HG02623 (cell line): ENCODE measurements around the gene CXCR5.

Experiments used
- ATAC-seq: cut with Tn5 transposase; IDR thresholded peaks from one replicate; pipeline ENCODE4 v1.9.1; 2021; ENCODE audit warnings: moderate library complexity; ENCODE audit not compliant: unreplicated experiment

The CXCR5 gene

DNA sequence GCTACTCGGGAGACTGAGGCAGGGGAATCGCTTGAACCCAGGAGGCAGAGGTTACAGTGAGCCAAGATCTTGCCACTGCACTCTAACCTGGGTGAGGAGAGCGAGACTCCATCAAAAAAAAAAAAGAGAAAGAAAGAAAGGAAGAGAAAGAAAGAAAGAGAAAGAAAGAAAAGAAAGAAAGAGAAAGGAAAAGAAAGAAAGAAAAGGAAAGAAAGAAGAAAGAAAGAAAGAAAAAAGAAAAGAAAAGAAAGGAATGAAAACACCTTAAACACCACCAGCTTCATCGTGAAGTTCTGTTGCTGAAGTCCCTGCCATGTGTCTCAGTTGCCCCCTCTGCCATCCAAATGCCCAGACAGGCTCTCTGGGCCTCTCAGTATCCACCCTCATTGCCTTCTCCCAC is 9.9 kb upstream of the CXCR5 start:
- no peak for ATAC-seq

DNA sequence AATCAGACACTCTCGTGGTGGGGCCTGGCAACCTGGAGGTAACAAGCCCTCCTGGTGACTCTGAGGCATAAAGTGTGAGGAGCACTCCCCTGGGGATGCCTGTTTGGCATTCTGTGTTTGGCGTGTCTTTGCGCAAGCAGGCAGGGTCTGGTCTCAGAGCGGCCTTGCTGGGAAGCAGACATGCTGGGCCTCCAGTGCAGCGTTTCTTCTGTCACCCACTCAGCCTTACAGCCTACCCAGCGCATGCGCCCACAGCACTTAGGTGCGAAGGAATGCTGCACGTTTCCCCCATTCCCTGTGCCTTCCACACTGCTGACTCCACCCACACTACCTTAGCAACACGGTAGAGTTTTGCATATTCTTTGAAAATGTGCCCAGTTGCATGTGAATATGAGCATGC is 7.4 kb upstream of the CXCR5 start:
- no peak for ATAC-seq

DNA sequence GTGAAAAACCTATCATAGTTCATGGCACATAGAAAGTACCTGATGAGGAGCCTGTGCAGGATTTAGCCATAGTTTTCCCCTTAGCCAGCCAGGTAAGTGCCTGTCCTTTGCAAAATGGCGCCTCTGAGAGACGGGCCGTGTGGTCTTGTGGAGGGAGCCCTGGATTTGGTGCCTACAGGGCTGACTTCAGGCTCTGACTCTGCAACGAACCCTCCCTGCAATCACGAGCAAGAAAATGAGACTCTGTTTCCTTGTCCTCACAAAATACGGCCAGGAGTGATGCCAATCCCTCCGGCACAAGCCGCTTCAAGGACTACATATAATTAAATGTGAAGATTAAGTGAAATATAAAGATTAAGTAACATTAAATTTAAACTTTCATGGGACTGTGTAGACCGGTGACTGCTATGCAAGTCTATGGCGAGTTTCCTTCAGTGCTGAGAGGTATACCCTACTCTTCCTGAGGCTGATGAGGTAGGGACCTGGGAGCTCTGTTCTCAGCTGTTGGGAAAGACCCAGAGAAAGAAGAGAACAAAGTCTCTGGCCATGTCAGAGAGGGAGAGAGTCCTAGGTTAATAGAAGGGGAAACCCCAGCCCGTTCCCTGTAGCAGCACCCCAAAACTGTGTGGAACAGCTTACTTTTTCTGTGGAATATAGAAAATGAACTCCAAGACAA is 6.1 kb upstream of the CXCR5 start:
- no peak for ATAC-seq

DNA sequence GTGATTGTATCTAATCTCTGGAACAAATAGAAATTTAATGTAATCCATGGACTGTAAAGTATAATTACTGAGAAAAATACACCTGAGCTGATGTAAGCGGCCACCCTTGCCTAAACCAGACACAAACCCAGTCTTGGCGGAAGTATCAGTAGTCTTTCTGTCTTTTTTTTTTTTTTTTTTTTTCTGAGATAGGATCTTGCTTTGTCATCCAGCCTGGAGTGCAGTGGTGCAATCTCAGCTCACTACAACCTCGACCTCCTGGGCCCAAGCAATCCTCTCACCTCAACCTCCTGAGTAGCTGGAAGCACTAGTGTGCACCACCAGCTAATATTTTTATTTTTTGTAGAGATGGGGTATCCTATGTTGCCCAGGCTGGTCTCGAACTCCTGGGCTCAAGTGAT is 5.5 kb upstream of the CXCR5 start:
- no peak for ATAC-seq

DNA sequence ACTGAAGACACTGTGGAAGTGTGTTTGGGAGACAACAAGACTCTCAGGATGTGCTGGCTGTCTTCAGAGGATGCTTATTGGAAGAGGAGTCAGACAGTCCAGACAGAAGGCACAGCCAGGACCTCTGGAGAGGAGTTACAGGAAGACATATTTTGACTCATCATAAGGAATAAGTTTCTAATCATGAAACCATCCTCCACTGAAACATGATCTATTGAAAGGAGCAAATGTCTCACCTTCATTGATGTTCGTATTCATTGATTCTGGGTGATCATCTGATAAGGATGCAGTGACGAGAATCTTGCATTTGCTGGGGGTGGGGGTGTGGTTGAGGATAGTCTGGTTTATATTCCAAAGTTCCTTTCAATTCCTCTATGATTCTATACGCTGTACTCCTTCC is 2.5 kb upstream of the CXCR5 start:
- ATAC-seq = no peak

DNA sequence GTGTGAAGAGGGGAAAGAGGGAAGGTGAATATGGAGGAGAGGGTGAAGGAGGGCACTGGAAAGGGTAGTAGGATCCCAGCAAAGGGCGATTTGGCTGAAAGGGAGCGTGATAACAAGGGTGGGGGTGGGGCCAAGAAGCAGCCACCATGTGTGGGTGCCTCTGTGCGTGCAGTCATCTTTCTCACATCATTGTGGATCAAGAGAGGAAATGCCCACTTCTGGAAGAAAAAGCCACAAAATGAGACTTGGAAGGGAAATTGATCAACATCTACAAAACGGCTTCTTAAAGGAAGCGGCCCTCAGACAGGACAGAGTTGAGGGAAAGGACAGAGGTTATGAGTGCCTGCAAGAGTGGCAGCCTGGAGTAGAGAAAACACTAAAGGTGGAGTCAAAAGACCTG is 1.2 kb upstream of the CXCR5 start:
- no peak for ATAC-seq

DNA sequence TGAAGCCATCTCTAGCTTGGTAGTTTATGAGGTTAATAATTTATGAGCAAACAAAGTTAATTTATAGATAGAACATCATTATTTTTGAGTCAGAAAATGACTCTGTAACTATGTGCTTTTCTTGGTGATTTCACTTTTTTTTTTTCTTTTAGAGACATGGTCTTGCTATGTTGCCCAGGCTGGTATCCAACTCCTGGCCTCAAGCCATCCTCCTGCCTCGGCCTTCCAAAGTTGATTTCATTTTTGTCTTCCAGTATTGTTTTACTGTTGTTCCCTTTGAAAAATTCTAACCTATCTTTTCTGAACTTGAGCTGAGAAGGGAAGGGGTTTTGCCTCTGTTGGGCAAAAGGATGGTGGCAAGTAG is 706 bp upstream of the CXCR5 start:
- ATAC-seq = no peak

DNA sequence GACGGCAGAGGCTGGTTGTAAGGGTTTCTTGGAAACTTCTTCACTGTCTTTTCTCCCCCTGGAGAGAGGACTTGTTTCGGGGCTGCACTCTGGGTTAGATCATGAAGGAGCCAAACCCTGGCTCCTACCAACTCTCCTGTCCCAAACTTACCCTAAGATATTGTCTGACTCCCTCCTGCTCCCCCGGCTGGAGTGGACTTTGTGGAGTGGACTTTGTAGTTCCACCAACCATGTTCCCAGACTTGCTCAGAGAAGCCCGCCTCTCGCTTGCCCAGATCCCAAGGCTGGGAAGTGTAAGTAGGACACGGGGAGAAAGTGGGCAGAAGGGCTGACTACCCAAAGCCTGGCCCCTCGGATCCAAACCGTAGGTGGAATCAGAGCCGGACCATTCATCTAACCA is 1.2 kb downstream of the CXCR5 start:
- ATAC-seq = no peak

DNA sequence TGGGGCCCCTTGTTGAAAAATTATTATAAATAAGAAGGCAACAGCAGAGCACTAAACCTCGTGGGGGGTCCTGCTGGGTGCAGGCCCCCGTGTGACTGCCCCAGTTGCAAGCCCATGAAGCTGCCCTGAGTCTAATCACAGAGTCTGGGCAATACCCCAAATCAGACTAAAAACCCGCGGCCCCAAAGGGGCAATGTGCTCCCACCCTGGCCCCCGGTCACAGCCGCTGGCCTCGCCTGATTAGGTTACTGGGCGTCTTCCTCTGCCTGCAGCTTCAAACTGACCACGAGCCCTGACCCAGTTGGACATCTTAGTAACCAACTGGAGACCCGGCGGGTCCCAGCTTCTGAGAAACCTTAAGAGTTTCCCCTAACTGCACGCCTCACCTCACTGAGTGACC is 1.6 kb downstream of the CXCR5 start:
- ATAC-seq = no peak

DNA sequence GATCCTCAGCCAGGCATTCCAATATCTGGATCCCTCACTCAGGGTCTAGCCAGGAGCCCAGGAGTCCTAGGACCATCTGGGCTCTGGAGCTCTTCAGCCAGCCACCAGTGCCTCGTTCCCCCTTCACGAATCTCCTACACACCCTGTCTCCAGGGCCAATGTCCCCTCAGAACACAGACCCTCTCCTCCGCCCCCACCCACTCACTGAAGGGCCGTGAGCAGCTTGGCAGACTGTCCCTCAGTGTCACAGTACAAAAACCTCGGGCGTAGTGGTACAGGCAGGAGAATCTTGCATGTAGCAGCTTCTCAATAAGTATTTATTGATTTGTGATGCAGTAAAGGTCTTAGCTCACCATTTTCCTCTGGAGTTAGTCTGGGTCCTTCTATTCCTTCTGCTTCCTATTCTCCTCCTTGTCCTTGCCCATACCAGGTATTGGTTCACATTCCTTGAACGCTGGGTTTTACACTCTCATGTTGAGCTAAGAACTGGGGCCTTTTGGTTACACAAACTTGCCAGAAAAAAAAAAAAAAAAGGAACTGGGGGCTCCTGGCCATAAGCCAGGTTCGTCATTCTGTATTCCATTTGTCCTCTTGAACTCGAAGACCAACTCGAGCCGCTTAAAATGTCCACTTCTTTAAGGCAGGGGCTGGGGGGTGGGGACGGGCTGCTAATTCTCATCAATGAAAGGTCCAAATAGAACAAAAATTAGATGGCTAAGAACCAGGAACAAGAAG is 2.3 kb downstream of the CXCR5 start:
- no peak for ATAC-seq

DNA sequence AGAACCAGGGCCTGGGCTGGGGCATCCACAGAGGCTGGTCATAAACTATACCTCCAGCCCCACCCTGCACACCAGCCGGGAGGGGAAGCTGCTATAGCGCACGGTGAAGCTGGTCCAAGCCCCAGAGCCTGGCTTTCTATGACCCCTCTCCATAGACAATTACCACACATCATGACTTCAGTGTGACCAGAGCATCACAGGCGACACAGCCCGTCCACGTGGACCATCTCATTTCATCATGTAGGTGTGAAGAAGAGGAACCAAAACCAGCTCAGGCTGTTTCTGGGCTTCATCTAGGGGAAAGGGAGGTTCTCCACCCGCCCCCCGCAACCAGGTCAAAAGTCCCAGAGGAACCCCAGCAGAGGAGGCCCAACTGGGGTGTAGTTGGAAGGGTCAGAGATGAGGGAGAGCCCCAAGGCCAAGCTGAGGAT is 3.0 kb downstream of the CXCR5 start:
- no peak for ATAC-seq

DNA sequence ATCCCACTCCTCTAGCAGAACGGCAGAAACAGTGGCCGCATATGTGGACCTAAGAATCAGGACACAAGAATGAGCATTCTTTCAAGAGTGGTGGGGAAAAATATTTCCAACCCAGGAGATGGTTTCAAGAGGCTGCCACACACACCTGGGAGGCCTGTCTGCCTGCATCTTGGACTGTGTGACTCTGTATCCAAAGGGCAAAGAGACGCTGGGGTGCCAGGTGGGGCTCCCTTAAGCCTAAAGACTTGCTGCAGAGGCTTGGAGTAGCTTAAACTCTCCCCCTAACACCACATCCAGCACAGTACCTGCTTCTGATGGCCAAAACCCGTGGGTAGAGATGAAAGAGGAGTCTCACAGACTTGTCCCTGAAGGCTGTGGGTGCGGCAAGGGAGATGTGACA is 3.5 kb downstream of the CXCR5 start:
- ATAC-seq = no peak

DNA sequence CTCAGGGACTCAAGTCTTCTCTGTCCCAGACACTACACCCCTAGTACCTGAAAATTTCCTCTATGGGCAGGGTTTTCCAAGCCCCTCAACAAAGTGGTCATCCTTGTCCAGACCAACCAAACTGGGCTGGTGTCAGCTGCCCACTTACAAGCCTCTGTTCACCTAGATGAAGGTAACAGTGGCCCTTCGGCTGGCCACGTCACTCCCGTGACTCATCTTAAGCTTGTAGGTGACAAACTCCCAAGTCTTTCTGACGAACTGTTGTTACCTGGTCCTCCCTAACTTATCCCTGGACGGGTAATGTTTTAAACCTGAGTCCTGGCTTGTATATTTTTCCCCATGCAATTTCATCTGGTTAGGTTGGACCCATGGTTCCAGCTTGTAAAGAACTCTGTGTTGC is 4.7 kb downstream of the CXCR5 start:
- ATAC-seq = no peak

DNA sequence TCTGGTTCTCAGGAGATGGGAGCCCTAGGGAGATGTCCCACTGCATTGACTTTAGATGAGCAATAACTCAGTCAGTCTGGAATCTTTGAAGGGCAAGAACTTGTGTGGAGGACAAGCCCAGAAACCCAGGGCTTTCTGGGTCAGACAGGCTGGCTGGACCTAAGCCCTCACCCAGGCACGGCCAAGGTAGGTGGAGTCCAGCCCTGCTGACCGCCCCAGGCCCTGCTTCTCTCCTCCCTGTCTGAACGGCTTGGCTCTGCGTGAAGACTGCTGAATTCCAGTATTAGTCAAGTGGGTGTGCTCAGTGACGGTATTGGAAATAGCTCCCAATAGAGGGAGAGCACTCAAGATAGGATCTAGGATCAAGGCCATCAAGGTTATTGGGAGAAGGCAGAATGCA is 6.1 kb downstream of the CXCR5 start:
- no peak for ATAC-seq

DNA sequence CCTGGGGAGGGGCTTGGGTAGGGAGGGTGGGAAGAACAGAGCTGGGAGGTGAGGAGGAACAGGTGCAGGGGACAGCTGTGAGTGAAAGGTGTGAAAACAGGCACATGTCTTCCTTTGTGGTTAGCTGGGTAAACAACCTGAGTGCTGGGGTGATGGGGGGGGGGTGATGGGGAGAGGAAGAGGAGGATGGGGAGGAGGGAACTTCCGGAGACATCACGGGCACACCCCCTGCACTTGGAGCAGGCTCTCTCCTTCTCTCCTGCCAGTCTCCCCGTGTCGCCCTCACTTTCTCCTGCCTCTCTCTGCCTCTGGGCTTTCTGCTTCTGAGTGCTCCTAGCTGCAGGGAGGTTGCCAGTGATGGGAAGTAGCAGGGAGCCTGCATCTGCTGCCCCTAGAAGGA is 8.8 kb downstream of the CXCR5 start:
- no peak for ATAC-seq

DNA sequence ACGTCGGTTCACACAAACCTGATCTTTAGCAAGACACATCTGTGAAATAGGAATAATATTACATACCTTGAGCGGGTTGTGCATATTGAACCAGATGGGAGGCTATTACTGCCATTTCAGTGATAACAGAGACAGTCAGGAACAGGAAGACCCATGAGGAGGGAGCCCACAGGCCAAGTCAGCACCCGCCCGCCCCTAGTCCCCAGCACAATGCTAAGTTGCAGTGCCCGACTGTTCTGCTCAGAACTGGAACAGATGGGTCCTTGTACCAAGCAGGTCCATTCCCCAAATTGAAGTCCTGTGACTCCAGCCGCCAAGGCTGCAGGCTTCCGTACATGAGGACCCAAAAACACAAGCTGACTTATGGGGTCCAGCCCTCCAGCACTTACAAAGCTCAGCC is 9.3 kb downstream of the CXCR5 start:
- ATAC-seq = no peak

DNA sequence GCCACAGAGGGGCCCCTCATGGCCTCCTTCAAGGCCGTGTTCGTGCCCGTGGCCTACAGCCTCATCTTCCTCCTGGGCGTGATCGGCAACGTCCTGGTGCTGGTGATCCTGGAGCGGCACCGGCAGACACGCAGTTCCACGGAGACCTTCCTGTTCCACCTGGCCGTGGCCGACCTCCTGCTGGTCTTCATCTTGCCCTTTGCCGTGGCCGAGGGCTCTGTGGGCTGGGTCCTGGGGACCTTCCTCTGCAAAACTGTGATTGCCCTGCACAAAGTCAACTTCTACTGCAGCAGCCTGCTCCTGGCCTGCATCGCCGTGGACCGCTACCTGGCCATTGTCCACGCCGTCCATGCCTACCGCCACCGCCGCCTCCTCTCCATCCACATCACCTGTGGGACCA is 10.0 kb downstream of the CXCR5 start:
- no peak for ATAC-seq

DNA sequence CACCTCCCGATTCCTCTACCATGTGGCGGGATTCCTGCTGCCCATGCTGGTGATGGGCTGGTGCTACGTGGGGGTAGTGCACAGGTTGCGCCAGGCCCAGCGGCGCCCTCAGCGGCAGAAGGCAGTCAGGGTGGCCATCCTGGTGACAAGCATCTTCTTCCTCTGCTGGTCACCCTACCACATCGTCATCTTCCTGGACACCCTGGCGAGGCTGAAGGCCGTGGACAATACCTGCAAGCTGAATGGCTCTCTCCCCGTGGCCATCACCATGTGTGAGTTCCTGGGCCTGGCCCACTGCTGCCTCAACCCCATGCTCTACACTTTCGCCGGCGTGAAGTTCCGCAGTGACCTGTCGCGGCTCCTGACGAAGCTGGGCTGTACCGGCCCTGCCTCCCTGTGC is 10.5 kb downstream of the CXCR5 start:
- ATAC-seq = no peak

DNA sequence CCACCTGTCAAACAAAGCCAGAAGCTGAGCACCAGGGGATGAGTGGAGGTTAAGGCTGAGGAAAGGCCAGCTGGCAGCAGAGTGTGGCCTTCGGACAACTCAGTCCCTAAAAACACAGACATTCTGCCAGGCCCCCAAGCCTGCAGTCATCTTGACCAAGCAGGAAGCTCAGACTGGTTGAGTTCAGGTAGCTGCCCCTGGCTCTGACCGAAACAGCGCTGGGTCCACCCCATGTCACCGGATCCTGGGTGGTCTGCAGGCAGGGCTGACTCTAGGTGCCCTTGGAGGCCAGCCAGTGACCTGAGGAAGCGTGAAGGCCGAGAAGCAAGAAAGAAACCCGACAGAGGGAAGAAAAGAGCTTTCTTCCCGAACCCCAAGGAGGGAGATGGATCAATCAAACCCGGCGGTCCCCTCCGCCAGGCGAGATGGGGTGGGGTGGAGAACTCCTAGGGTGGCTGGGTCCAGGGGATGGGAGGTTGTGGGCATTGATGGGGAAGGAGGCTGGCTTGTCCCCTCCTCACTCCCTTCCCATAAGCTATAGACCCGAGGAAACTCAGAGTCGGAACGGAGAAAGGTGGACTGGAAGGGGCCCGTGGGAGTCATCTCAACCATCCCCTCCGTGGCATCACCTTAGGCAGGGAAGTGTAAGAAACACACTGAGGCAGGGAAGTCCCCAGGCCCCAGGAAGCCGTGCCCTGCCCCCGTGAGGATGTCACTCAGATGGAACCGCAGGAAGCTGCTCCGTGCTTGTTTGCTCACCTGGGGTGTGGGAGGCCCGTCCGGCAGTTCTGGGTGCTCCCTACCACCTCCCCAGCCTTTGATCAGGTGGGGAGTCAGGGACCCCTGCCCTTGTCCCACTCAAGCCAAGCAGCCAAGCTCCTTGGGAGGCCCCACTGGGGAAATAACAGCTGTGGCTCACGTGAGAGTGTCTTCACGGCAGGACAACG is 11.7 kb downstream of the CXCR5 start:
- ATAC-seq = no peak

DNA sequence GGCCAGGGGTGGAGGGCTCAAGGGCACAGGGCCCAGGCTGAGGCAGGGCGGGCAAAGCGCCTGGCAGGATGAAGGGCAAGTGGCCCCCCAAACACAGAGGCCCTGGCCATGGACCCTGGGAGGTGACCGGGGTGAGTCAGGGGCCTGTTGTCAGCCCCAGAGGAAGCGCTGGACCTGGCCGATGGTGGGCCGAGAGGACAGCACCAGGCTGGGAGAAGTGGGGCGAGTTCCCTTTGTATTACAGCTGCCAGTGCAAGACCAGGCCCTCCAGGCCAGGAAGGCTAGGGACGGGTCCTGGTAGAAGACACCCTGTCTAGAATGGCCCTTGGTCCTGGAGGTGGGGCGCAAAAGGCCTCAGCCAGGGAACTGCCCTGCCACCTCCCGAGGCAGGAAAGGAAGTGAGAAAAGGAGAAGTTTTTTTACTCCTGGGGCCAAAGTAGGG is 12.8 kb downstream of the CXCR5 start:
- ATAC-seq = no peak

DNA sequence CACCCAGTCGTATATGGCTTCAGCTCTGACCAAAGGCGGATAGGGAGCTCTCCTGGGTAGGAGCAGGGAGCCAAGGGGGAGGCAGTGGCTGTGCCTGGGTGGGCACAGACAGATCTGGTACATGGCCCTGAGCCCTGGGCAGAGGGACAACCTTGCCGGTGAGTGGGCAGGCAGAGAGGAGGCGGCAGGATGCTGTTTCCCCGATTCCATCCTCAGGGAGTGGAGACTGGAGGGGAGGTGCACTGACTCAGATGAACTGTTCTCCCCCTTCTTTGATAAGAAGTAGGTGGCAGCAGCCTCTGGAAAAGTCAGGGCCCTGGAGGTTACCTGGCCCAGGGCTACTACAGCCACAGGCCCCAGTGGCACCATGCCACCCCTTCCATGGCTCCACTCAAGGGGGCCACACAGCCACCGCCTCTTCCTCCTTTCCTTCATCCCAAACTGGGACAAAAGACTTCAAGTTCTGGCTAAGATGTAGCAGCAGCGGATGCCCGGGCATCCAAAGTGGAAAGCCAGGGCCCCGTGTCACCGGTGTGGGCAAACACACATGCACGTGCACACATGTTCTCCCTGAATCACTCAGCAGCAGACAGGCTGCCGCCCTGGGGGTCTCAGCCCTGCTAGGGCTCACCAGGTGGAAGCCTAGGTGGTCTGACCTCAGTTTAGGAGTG is 13.4 kb downstream of the CXCR5 start:
- ATAC-seq = no peak
